Measurements from ENCODE around the gene GALNT13. TPM values are rescaled to one million over a fixed set of nuclear protein-coding genes. Genes with fewer than 3 reads are reported as not detected.

The GALNT13 gene
- polyA plus RNA-seq, 3 donors: not detected

- no peak for DNase-seq
- no peaks in the 10 kb centered on the region for H3K79me2 ChIP-seq (ENCODE audit: insufficient read depth, low read length)
- no peaks in the 10 kb centered on the region for H3K4me1 ChIP-seq (ENCODE audit: control insufficient read depth in 1 of 2, insufficient read depth in 2 of 2, low read length in 2 of 2)
- H3K36me3 ChIP-seq (replicated peaks in 1 of 2; ENCODE audit: control insufficient read depth in 1 of 2, insufficient read depth in 2 of 2, low read length in 2 of 2): no peaks in the 10 kb centered on the region
- H4K20me1 ChIP-seq (ENCODE audit: insufficient read depth, low read length): no peaks in the 10 kb centered on the region
- H3K9me3 ChIP-seq (replicated peaks in 1 of 2; ENCODE audit: control insufficient read depth in 1 of 2, insufficient read depth in 1 of 2, low read length in 2 of 2): no peaks in the 10 kb centered on the region
- no peaks in the 10 kb centered on the region for H3K4me1 Mint-ChIP-seq
- intact Hi-C loops (cut with micrococcal nuclease): no loop called here
- TF ChIP-seq CTCF (IDR thresholded peaks at IDR 0.05): no peak
- no peaks in the 10 kb centered on the region for H3K27me3 ChIP-seq (ENCODE audit: control insufficient read depth in 2 of 2, insufficient read depth in 2 of 2, low read length in 2 of 2)
- no peak overlapping the region for H3K27ac ChIP-seq (ENCODE audit: low read depth in 1 of 2, low read length in 2 of 2)
- H3K4me3 Mint-ChIP-seq: no peak overlapping the region
- no peaks in the 10 kb centered on the region for H3K9me3 Mint-ChIP-seq
- WGBS (ENCODE audit: insufficient coverage): no CpG with 5 or more reads among the region's 2 CpGs
- H3K27ac Mint-ChIP-seq: no peak overlapping the region
- no peaks in the 10 kb centered on the region for H3K27me3 Mint-ChIP-seq (ENCODE audit: low read depth in 3 of 3)
- no peak overlapping the region for H3K9ac ChIP-seq (ENCODE audit: insufficient read depth, low read length, poor library complexity, severe bottlenecking)
- H2AFZ ChIP-seq (ENCODE audit: insufficient read depth, low read depth, low read length, poor library complexity, severe bottlenecking): no peak overlapping the region
- H3K36me3 Mint-ChIP-seq: no peaks in the 10 kb centered on the region
- no peak overlapping the region for H3K4me3 ChIP-seq (replicated peaks in 1 of 3; ENCODE audit: low read depth in 2 of 3, low read length in 3 of 3)
- H3K4me2 ChIP-seq (replicated peaks; ENCODE audit: extremely low read depth, low read length, poor library complexity, severe bottlenecking): no peak overlapping the region
Measured at GRCh38 chr2:154446324-154446723, 574.6 kb downstream of the GALNT13 start.

DNA sequence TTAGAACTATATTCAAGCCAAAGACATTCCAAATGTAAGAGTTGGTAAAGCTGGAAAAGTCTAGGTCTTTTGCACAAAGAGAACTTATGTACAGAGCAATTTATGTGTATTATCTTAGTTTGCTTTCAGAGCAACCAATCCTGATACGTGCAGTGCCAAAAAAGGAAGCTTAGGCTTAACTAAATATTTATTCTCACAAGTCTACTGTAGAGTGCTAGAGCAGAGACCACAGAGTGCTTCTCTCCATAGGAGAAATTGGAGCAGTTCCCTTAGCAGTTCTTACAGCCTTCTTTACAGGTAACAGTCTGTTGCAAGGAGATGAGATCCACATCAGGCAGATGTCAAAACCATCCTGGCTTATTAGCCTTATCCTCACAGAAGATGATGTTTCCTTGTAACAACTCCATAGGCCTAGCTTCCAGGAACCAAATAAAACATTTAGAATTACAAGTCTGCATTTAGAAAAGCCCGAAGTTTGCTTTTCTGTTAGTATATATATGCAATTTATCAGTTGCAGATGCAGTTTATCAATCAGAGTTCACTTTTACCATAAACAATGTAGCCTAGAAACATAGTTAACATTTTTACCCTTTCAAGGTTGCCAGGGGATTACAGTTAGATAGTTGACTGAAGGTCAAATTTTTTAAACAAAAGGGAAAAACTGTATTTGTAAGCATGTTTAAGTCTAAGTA lies 576.2 kb downstream of the GALNT13 start:
- Histone ChIP-seq H3K27ac (ENCODE audit: low read depth in 1 of 2, low read length in 2 of 2) (no peak overlapping the region), H3K79me2 (ENCODE audit: insufficient read depth, low read length) (no peaks in the 10 kb centered on the region), H4K20me1 (ENCODE audit: insufficient read depth, low read length) (no peaks in the 10 kb centered on the region), H3K4me2 (replicated peaks; ENCODE audit: extremely low read depth, low read length, poor library complexity, severe bottlenecking) (no peak overlapping the region), H3K9me3 (replicated peaks in 1 of 2; ENCODE audit: control insufficient read depth in 1 of 2, insufficient read depth in 1 of 2, low read length in 2 of 2) (no peaks in the 10 kb centered on the region), H3K36me3 (replicated peaks in 1 of 2; ENCODE audit: control insufficient read depth in 1 of 2, insufficient read depth in 2 of 2, low read length in 2 of 2) (no peaks in the 10 kb centered on the region), H3K9ac (ENCODE audit: insufficient read depth, low read length, poor library complexity, severe bottlenecking) (no peak overlapping the region), H3K4me1 (ENCODE audit: control insufficient read depth in 1 of 2, insufficient read depth in 2 of 2, low read length in 2 of 2) (no peaks in the 10 kb centered on the region), H3K4me3 (replicated peaks in 1 of 3; ENCODE audit: low read depth in 2 of 3, low read length in 3 of 3) (no peak overlapping the region), H2AFZ (ENCODE audit: insufficient read depth, low read depth, low read length, poor library complexity, severe bottlenecking) (no peak overlapping the region), H3K27me3 (ENCODE audit: control insufficient read depth in 2 of 2, insufficient read depth in 2 of 2, low read length in 2 of 2) (no peaks in the 10 kb centered on the region)
- Mint-ChIP-seq H3K4me3 (no peak overlapping the region), H3K4me1 (no peaks in the 10 kb centered on the region), H3K36me3 (no peaks in the 10 kb centered on the region), H3K27ac (no peak overlapping the region), H3K9me3 (no peaks in the 10 kb centered on the region), H3K27me3 (ENCODE audit: low read depth in 3 of 3) (no peaks in the 10 kb centered on the region)
- DNase-seq: no peak
- no CpG with 5 or more reads among the region's 2 CpGs for WGBS (ENCODE audit: insufficient coverage)
- no peak for TF ChIP-seq CTCF (IDR thresholded peaks at IDR 0.05)
- intact Hi-C loops (cut with micrococcal nuclease): no loop called here

Data from CD14-positive monocyte (primary cell).